Stomach (tissue), 9 donors: ENCODE data around the gene STIP1. TPM values are rescaled to one million over a fixed set of nuclear protein-coding genes. Genes with fewer than 3 reads are reported as not detected.
A peak's percentile ranks its signal among the peaks of the same experiment; 100 is the strongest.

Experiments
- DNase-seq, 2 donors: peaks; one replicate each; pipeline versions ENCODE4 v3.0.0 to v3.0.0-alpha.2; 2013 to 2019
- H3K27ac ChIP-seq, 5 donors: fragments of 200-600 bp in 4 of 5; sonication (generic) in 4 of 5; one replicate each; pipeline ENCODE4 v1.5.1; 2013 to 2019; ENCODE audit warnings: mild to moderate bottlenecking in 1 of 5, moderate library complexity in 1 of 5
- H3K27me3 ChIP-seq, 3 donors: fragments of 200-600 bp; sonication (generic); one replicate each; pipeline ENCODE4 v1.5.1; 2017 to 2019; ENCODE audit warnings: mixed run types in 1 of 3
- H3K36me3 ChIP-seq, 4 donors: fragments of 200-600 bp; sonication (generic); 1 replicate in 3 of 4; 2 replicates in 1 of 4; pipeline ENCODE4 v1.5.1; 2016 to 2019
- H3K4me1 ChIP-seq, 4 donors: fragments of 200-600 bp; sonication (generic); one replicate each; pipeline ENCODE4 v1.5.1; 2016 to 2019
- H3K4me3 ChIP-seq, 4 donors: fragments of 200-600 bp; sonication (generic) in 3 of 4; one replicate each; pipeline ENCODE4 v1.5.1; 2016 to 2019; ENCODE audit warnings: mild to moderate bottlenecking in 1 of 4
- H3K9me3 ChIP-seq, 4 donors: fragments of 200-600 bp; sonication (generic); one replicate each; pipeline ENCODE4 v1.5.1; 2016 to 2019
- EP300 ChIP-seq: sonication (generic); formaldehyde crosslinking; IDR thresholded peaks from one replicate; pipeline ENCODE4 v1.6.1; 2017; ENCODE audit warnings: antibody characterized with exemption
- POLR2A ChIP-seq, 4 donors: fragments of 450-650 bp; IDR thresholded peaks; one replicate each; pipeline ENCODE4 v1.6.1; 2016; ENCODE audit warnings: antibody characterized with exemption in 4 of 4, control low read depth in 2 of 4, mild to moderate bottlenecking in 1 of 4, moderate library complexity in 1 of 4
- POLR2AphosphoS5 ChIP-seq, 3 donors: sonication (generic); formaldehyde crosslinking; IDR thresholded peaks; one replicate each; pipeline ENCODE4 v1.6.1; 2016; ENCODE audit warnings: antibody characterized with exemption in 3 of 3
- WGBS, 5 donors: extraction: QIAGEN DNeasy Blood & Tissue Kit in 3 of 5; methylation state at CpG; one replicate each; pipeline versions ENCODE4 v1.1.5 to v1.1.7; 2013 to 2018; 5-methylcytosine and 5-hydroxymethylcytosine counted together
- intact Hi-C: fragments of 100-400 bp; cut with DNase I; formaldehyde crosslinking; loops from one replicate; pipeline ENCODE4 v1.15.1; 2023; ENCODE audit warnings: low total_unique reads
- polyA plus RNA-seq, 3 donors: library from polyadenylated mRNA; stranded (reverse); fragments of 200-250 nt; gene quantifications; one replicate each; pipeline ENCODE4 v1.2.3, GENCODE V29; 2013
- total RNA-seq, 5 donors: library from RNA; depleted of rRNA; stranded (reverse); fragments of >200 nt; gene quantifications; one replicate each; pipeline versions ENCODE4 v1.1.0 to v1.2.3, GENCODE V29; 2014 to 2016
- TF ChIP-seq, protein P1 (sequence below), 7 experiments: fragments of 450-650 bp in 4 of 7; fragments of 200-600 bp in 3 of 7; sonication (generic) in 3 of 7; IDR thresholded peaks; one replicate each; pipeline ENCODE4 v1.5.1; 2016 to 2019; ENCODE audit warnings: antibody characterized with exemption in 7 of 7, control low read depth in 2 of 7, mild to moderate bottlenecking in 1 of 7
- donor health status: healthy with polysubstance abuse.
- donor health status: Bipolar disorder and iron deficiency.
- donor health status: healthy.

The STIP1 gene
- total and polyA plus RNA-seq, 8 donors: 27.4 to 259 (median 54.7) TPM

- DNase-seq: peak; percentile 93 to 95
- H3K36me3 ChIP-seq: peaks cover 16 to 30% (median 21%) of the 10 kb centered on the region in 4 donors
- no peaks in the 10 kb centered on the region for H3K27me3 ChIP-seq
- no peaks in the 10 kb centered on the region for H3K9me3 ChIP-seq
- H3K27ac ChIP-seq: peak overlapping the region; percentile 94 to 100 (median 99)
- TF ChIP-seq POLR2AphosphoS5 (IDR thresholded peaks at IDR 0.05) (peak; percentile 34 to 88 (median 64)), EP300 (no peak)
- TF ChIP-seq, protein P1, sequence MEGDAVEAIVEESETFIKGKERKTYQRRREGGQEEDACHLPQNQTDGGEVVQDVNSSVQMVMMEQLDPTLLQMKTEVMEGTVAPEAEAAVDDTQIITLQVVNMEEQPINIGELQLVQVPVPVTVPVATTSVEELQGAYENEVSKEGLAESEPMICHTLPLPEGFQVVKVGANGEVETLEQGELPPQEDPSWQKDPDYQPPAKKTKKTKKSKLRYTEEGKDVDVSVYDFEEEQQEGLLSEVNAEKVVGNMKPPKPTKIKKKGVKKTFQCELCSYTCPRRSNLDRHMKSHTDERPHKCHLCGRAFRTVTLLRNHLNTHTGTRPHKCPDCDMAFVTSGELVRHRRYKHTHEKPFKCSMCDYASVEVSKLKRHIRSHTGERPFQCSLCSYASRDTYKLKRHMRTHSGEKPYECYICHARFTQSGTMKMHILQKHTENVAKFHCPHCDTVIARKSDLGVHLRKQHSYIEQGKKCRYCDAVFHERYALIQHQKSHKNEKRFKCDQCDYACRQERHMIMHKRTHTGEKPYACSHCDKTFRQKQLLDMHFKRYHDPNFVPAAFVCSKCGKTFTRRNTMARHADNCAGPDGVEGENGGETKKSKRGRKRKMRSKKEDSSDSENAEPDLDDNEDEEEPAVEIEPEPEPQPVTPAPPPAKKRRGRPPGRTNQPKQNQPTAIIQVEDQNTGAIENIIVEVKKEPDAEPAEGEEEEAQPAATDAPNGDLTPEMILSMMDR (IDR thresholded peaks at IDR 0.05): peak in 1 of 7 experiments; percentile 10
- no peak overlapping the region for H3K4me3 ChIP-seq
- peaks cover 57 to 84% (median 80%) of the 10 kb centered on the region in 4 donors for H3K4me1 ChIP-seq
- intact Hi-C loops: no loop called here
- 28 to 65% (median 38%) methylated on average over 11 to 12 of the region's 12 CpGs for WGBS, 5 donors
Observed at GRCh38 chr11:64237484-64237951, 51.5 kb downstream of the STIP1 start.

GRCh38 chr11:64238076-64238475 is 52.1 kb downstream of the STIP1 start:
- Histone ChIP-seq H3K36me3 (peaks cover 18 to 33% (median 23%) of the 10 kb centered on the region in 4 donors), H3K27ac (peak overlapping the region; percentile 94 to 100 (median 99)), H3K4me3 (peak overlapping the region in 1 of 4 donors; percentile 1), H3K4me1 (peaks cover 60 to 84% (median 83%) of the 10 kb centered on the region in 4 donors), H3K27me3 (no peaks in the 10 kb centered on the region), H3K9me3 (no peaks in the 10 kb centered on the region)
- intact Hi-C loops: no loop called here
- no peak for DNase-seq
- TF ChIP-seq POLR2A (IDR thresholded peaks at IDR 0.05) (no peak), POLR2AphosphoS5 (IDR thresholded peaks at IDR 0.05) (no peak), EP300 (no peak)
- TF ChIP-seq, protein P1 (IDR thresholded peaks at IDR 0.05): no peak
- 63 to 73% (median 67%) methylated on average over 7 to 9 of the region's 9 CpGs for WGBS, 5 donors

DNA sequence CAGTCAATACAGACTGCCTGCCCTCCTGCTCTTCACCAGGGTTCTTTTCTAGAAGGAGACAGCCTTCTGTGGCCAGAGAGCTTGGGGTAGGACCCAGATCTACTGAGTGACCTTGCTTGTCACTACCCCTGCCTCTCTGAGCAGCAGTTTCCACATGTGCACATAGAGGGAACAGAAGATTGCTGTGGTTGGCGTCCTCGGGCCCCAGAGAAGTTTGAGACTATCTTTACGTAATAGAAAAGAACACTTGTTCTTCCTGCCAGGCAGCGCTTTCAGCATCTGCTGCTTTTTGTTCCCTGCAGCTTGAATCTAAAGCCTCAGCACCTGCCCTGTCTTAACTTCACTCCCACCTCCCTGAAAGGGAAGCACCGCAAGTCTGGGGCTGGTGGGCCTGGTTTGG is 53.0 kb downstream of the STIP1 start:
- intact Hi-C loops: no loop called here
- no peaks in the 10 kb centered on the region for H3K27me3 ChIP-seq
- no peak for DNase-seq
- H3K9me3 ChIP-seq: no peaks in the 10 kb centered on the region
- 80 to 87% (median 83%) methylated on average over 5 of the region's 5 CpGs for WGBS, 5 donors
- H3K27ac ChIP-seq: peak overlapping the region; percentile 94 to 100 (median 99)
- TF ChIP-seq, protein P1 (IDR thresholded peaks at IDR 0.05): no peak
- no peak for TF ChIP-seq POLR2A (IDR thresholded peaks at IDR 0.05)
- TF ChIP-seq EP300: no peak
- no peak for TF ChIP-seq POLR2AphosphoS5 (IDR thresholded peaks at IDR 0.05)
- H3K4me1 ChIP-seq: peaks cover 53 to 84% (median 81%) of the 10 kb centered on the region in 4 donors
- H3K36me3 ChIP-seq: peaks cover 27 to 42% (median 32%) of the 10 kb centered on the region in 4 donors
- no peak overlapping the region for H3K4me3 ChIP-seq

DNA sequence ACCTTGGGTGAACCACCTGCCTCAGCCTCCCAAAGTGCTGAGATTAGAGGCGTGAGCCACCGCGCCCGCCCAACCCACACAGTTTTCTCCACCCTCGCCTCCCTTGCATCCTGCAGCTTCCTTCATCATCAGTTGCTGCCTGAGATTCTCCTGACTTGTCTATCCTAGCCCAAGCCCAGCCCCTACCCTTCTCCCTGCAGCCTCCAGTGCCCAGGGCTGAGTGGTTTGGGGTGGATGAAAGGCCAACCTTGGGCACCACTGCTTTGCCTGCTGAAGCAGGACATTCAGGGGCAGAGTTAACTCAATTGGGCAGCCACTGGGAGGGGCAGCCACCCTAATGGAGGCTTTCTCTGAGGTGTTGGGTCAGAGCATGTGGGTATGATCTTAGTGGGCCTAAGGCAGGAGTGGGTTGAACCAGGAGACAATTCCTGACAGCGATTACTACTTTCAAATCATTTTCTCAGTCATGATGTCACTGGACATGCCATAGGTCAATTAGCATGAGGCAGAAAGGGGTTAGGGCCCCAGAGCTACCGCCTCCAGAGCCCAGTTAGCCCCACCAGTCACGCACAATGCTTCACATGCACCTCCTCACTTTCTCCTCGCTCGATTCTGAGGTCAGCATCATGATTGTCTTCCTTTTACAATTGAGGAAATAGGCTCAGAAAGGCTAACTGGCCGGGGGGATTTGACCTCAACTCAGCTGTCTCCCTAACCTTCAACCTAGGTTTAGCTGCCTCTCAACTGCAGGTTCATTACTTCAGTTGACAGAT is 53.9 kb downstream of the STIP1 start:
- WGBS, 5 donors: 74 to 80% (median 75%) methylated on average over 11 of the region's 11 CpGs
- intact Hi-C loops: no loop called here
- Histone ChIP-seq H3K27ac (peak overlapping the region; percentile 94 to 100 (median 99)), H3K9me3 (no peaks in the 10 kb centered on the region), H3K4me3 (peak overlapping the region; percentile 83 to 96 (median 90)), H3K27me3 (no peaks in the 10 kb centered on the region), H3K36me3 (peaks cover 30 to 48% (median 36%) of the 10 kb centered on the region in 4 donors), H3K4me1 (peaks cover 54 to 89% (median 84%) of the 10 kb centered on the region in 4 donors)
- TF ChIP-seq POLR2AphosphoS5 (IDR thresholded peaks at IDR 0.05) (no peak), EP300 (no peak), POLR2A (IDR thresholded peaks at IDR 0.05) (no peak)
- TF ChIP-seq, protein P1 (IDR thresholded peaks at IDR 0.05): no peak
- no peak for DNase-seq
